SK-N-SH treated with all-trans-retinoic acid at 6 μM for 48 hours (cell line): Measurements from ENCODE around the gene NDUFS3.

Experiments
- ARNTL ChIP-seq: fragments of 450-650 bp; formaldehyde crosslinking; IDR thresholded peaks from 2 replicates; pipeline ENCODE4 v1.5.0; 2020; ENCODE audit warnings: low read depth, mild to moderate bottlenecking, moderate library complexity, borderline replicate concordance
- BACH2 ChIP-seq: fragments of 250-450 bp; sonication (Bioruptor Pico); IDR thresholded peaks from 2 replicates; pipeline ENCODE4 v1.9.0; 2021; ENCODE audit warnings: mild to moderate bottlenecking, borderline replicate concordance
- POU6F1 ChIP-seq: fragments of 250-450 bp; sonication (Bioruptor Pico); IDR thresholded peaks from 2 replicates; pipeline ENCODE4 v1.8.0; 2021; ENCODE audit warnings: low read depth, mild to moderate bottlenecking, moderate library complexity, borderline replicate concordance
- PPARA ChIP-seq: fragments of 250-450 bp; sonication (Bioruptor Pico); IDR thresholded peaks from 2 replicates; pipeline ENCODE4 v1.5.0; 2020; ENCODE audit warnings: mild to moderate bottlenecking, borderline replicate concordance
- SNAI2 ChIP-seq: fragments of 250-450 bp; sonication (Bioruptor Pico); IDR thresholded peaks from 2 replicates; pipeline ENCODE4 v1.5.0; 2020; ENCODE audit warnings: mild to moderate bottlenecking, moderate library complexity
- TCF4 ChIP-seq: fragments of 250-450 bp; sonication (Bioruptor Pico); IDR thresholded peaks from 2 replicates; pipeline ENCODE4 v1.8.0; 2021; ENCODE audit warnings: mild to moderate bottlenecking, moderate library complexity, borderline replicate concordance
- TSHZ2 ChIP-seq: fragments of 250-450 bp; sonication (Bioruptor Pico); IDR thresholded peaks from 2 replicates; pipeline ENCODE4 v1.5.0; 2020; ENCODE audit warnings: mild to moderate bottlenecking, moderate library complexity
- ZFP3 ChIP-seq: fragments of 250-450 bp; sonication (Bioruptor Pico); IDR thresholded peaks from 2 replicates; pipeline ENCODE4 v1.5.0; 2020; ENCODE audit warnings: mild to moderate bottlenecking, moderate library complexity
- ZNF565 ChIP-seq: fragments of 450-650 bp; formaldehyde crosslinking; conservative IDR thresholded peaks from 2 replicates; pipeline ENCODE4 v1.5.0; 2020; ENCODE audit warnings: low read depth, mild to moderate bottlenecking, moderate library complexity
- ZNF70 ChIP-seq: fragments of 450-650 bp; formaldehyde crosslinking; IDR thresholded peaks from 2 replicates; pipeline ENCODE4 v1.5.0; 2020; ENCODE audit warnings: mild to moderate bottlenecking, moderate library complexity
- TF ChIP-seq, protein P1 (sequence below): fragments of 250-450 bp; sonication (Bioruptor Pico); IDR thresholded peaks from 2 replicates; pipeline ENCODE4 v1.8.0; 2020; ENCODE audit warnings: mild to moderate bottlenecking, moderate library complexity, borderline replicate concordance
- TF ChIP-seq, protein P2 (sequence below): fragments of 250-450 bp; sonication (Bioruptor Pico); IDR thresholded peaks from 2 replicates; pipeline ENCODE4 v1.5.1; 2021; ENCODE audit warnings: mild to moderate bottlenecking, moderate library complexity
- TF ChIP-seq, protein P3 (sequence below): fragments of 250-450 bp; sonication (Bioruptor Pico); IDR thresholded peaks from 2 replicates; pipeline ENCODE4 v1.5.1; 2020; ENCODE audit warnings: low read depth, mild to moderate bottlenecking, moderate library complexity

DNA sequence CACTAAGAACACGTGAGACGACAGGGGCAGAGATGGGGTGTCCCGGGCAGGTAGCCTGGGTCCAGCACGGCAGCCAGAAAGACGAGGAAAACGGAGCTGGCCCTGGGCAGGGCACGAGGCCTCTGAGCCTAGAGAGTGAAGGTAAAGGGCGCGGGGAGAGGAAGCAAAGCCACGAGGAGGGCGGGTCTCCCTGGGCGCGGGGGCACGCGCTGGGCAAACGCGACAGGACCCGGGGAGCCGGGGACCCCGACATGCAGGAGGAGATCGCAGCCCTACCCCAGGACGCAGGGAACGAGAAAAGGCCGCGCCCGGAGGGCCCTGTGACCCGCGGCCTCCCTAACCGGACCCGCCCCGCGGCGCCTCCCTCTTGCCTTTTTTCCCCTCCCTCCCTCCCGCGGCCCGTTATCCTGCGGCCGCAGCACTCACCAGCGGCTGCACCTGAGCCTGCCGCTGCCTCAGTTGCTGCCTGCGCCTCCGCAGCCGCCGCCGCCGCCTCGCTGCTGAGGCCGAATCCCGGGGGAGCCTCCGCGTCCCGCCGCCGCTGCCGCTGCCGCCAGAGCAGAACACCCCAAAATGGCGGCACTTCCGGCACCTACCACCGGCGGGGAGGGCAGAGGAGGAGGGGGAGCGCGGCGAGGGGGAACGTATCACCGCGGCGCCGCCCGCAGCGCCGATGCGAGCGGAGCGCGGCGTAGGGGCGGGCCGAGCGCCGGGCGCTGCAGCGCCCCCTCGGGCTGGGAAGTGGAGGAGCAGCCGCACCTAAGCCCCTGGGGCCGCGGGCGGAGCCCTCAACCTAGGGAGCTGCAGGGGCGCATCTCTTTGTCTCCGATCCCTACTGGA lies 26.1 kb upstream of the NDUFS3 start, which contains the start of gene CELF1:
- no peak for TF ChIP-seq BACH2
- no peak for TF ChIP-seq TSHZ2
- TF ChIP-seq, protein P1, sequence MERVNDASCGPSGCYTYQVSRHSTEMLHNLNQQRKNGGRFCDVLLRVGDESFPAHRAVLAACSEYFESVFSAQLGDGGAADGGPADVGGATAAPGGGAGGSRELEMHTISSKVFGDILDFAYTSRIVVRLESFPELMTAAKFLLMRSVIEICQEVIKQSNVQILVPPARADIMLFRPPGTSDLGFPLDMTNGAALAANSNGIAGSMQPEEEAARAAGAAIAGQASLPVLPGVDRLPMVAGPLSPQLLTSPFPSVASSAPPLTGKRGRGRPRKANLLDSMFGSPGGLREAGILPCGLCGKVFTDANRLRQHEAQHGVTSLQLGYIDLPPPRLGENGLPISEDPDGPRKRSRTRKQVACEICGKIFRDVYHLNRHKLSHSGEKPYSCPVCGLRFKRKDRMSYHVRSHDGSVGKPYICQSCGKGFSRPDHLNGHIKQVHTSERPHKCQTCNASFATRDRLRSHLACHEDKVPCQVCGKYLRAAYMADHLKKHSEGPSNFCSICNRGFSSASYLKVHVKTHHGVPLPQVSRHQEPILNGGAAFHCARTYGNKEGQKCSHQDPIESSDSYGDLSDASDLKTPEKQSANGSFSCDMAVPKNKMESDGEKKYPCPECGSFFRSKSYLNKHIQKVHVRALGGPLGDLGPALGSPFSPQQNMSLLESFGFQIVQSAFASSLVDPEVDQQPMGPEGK (CRISPR knock-in tag) = no peak
- no peak for TF ChIP-seq ZNF70
- TF ChIP-seq ZNF565 (CRISPR knock-in tag) = no peak
- TF ChIP-seq TCF4 = no peak
- TF ChIP-seq ARNTL = no peak
- no peak for TF ChIP-seq PPARA (CRISPR knock-in tag)
- no peak for TF ChIP-seq SNAI2 (CRISPR knock-in tag)
- TF ChIP-seq, protein P2, sequence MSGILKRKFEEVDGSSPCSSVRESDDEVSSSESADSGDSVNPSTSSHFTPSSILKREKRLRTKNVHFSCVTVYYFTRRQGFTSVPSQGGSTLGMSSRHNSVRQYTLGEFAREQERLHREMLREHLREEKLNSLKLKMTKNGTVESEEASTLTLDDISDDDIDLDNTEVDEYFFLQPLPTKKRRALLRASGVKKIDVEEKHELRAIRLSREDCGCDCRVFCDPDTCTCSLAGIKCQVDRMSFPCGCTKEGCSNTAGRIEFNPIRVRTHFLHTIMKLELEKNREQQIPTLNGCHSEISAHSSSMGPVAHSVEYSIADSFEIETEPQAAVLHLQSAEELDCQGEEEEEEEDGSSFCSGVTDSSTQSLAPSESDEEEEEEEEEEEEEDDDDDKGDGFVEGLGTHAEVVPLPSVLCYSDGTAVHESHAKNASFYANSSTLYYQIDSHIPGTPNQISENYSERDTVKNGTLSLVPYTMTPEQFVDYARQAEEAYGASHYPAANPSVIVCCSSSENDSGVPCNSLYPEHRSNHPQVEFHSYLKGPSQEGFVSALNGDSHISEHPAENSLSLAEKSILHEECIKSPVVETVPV (CRISPR knock-in tag) = no peak
- no peak for TF ChIP-seq POU6F1 (CRISPR knock-in tag)
- TF ChIP-seq, protein P3, sequence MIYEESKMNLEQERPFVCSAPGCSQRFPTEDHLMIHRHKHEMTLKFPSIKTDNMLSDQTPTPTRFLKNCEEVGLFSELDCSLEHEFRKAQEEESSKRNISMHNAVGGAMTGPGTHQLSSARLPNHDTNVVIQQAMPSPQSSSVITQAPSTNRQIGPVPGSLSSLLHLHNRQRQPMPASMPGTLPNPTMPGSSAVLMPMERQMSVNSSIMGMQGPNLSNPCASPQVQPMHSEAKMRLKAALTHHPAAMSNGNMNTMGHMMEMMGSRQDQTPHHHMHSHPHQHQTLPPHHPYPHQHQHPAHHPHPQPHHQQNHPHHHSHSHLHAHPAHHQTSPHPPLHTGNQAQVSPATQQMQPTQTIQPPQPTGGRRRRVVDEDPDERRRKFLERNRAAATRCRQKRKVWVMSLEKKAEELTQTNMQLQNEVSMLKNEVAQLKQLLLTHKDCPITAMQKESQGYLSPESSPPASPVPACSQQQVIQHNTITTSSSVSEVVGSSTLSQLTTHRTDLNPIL (CRISPR knock-in tag) = no peak
- TF ChIP-seq ZFP3 (CRISPR knock-in tag) = no peak
